VCaP (cell line): ENCODE results near the gene ATXN1.

ENCODE experiments used
- H3K27ac ChIP-seq: fragments of 450-650 bp; 2 replicates; pipeline ENCODE4 v1.5.1; 2017
- CTCF ChIP-seq: fragments of 450-650 bp; conservative IDR thresholded peaks from 2 replicates; pipeline ENCODE4 v1.5.1; 2017; ENCODE audit warnings: mild to moderate bottlenecking, moderate library complexity

Gene ATXN1

GRCh38 chr6:16600701-16601100 is 160.6 kb downstream of the ATXN1 start:
- H3K27ac ChIP-seq: no peak overlapping the region
- no peak for TF ChIP-seq CTCF

GRCh38 chr6:16600026-16600425 is 161.2 kb downstream of the ATXN1 start:
- H3K27ac ChIP-seq: no peak overlapping the region
- no peak for TF ChIP-seq CTCF

- no peak overlapping the region for H3K27ac ChIP-seq
- no peak for TF ChIP-seq CTCF
These were observed 164.5 kb downstream of the ATXN1 start for GRCh38 chr6:16596616-16597331.

- no peak overlapping the region for H3K27ac ChIP-seq
These were observed 165.6 kb downstream of the ATXN1 start for GRCh38 chr6:16595514-16596120.

GRCh38 chr6:16594849-16595248 is 166.4 kb downstream of the ATXN1 start:
- H3K27ac ChIP-seq: no peak overlapping the region
- no peak for TF ChIP-seq CTCF

More at GRCh38 chr6:16595514-16596120, 165.6 kb downstream of the ATXN1 start:
- TF ChIP-seq CTCF: no peak

GRCh38 chr6:16592223-16592911 is 168.9 kb downstream of the ATXN1 start:
- no peak for TF ChIP-seq CTCF
- no peak overlapping the region for H3K27ac ChIP-seq

GRCh38 chr6:16591396-16592222 is 169.7 kb downstream of the ATXN1 start:
- no peak for TF ChIP-seq CTCF
- no peak overlapping the region for H3K27ac ChIP-seq
